DMS53 (cell line): ENCODE results near the gene FOXD4L1.
"Not testable (repeated sequence)": the region's sequence is repeated elsewhere in the genome, so short reads cannot be mapped to it uniquely, and the experiment has no call there.

Experiments used
- DNase-seq: peaks from one replicate; lab custom pipeline; 2025; lab: John Stamatoyannopoulos, UW

Gene FOXD4L1

GRCh38 chr2:113524986-113525385 is 26.5 kb downstream of the FOXD4L1 start:
- DNase-seq = not testable (repeated sequence)

- not testable (repeated sequence) for DNase-seq
Observed at GRCh38 chr2:113527350-113528045, 29.0 kb downstream of the FOXD4L1 start.

- not testable (repeated sequence) for DNase-seq
Observed at GRCh38 chr2:113528126-113528525, 29.7 kb downstream of the FOXD4L1 start.

- DNase-seq = not testable (repeated sequence)
Observed at GRCh38 chr2:113528904-113529303, 30.4 kb downstream of the FOXD4L1 start.

- DNase-seq = not testable (repeated sequence)
Observed at GRCh38 chr2:113532991-113533390, 34.5 kb downstream of the FOXD4L1 start.

- DNase-seq = not testable (repeated sequence)
Observed at GRCh38 chr2:113536573-113536972, 38.1 kb downstream of the FOXD4L1 start.

- DNase-seq = not testable (repeated sequence)
Observed at GRCh38 chr2:113540834-113541203, 42.4 kb downstream of the FOXD4L1 start.

GRCh38 chr2:113541204-113541975 is 42.9 kb downstream of the FOXD4L1 start:
- DNase-seq = not testable (repeated sequence)

GRCh38 chr2:113541976-113542485 is 43.6 kb downstream of the FOXD4L1 start:
- not testable (repeated sequence) for DNase-seq

- DNase-seq = not testable (repeated sequence)
Observed at GRCh38 chr2:113542529-113542928, 44.1 kb downstream of the FOXD4L1 start.
